Tibial nerve (tissue), 4 donors: ENCODE results near the gene RSPO3. TPM values are rescaled to one million over a fixed set of nuclear protein-coding genes. Genes with fewer than 3 reads are reported as not detected.

Experiments
- DNase-seq, 2 donors: peaks; one replicate each; pipeline ENCODE4 v3.0.0-alpha.2; 2019; ENCODE audit warnings: low spot score in 2 of 2
- H3K27ac ChIP-seq, 4 donors: fragments of 200-600 bp; sonication (generic) in 3 of 4; one replicate each; pipeline ENCODE4 v1.5.1; 2017 to 2019; ENCODE audit warnings: mild to moderate bottlenecking in 1 of 4
- H3K27me3 ChIP-seq, 2 donors: fragments of 200-600 bp; sonication (generic) in 1 of 2; one replicate each; pipeline versions ENCODE4 v1.5.1 to v1.6.0; 2017 to 2019
- H3K36me3 ChIP-seq, 3 donors: fragments of 200-600 bp; sonication (generic); one replicate each; pipeline ENCODE4 v1.5.1; 2018 to 2019
- H3K4me1 ChIP-seq, 4 donors: fragments of 200-600 bp; sonication (generic) in 3 of 4; one replicate each; pipeline ENCODE4 v1.5.1; 2017 to 2019
- H3K4me3 ChIP-seq, 4 donors: fragments of 200-600 bp; sonication (generic) in 3 of 4; one replicate each; pipeline ENCODE4 v1.5.1; 2017 to 2019; ENCODE audit warnings: mild to moderate bottlenecking in 1 of 4, moderate library complexity in 1 of 4
- H3K9me3 ChIP-seq, 4 donors: fragments of 200-600 bp; sonication (generic) in 3 of 4; one replicate each; pipeline ENCODE4 v1.5.1; 2017 to 2019
- EP300 ChIP-seq, 2 donors: sonication (generic); formaldehyde crosslinking; IDR thresholded peaks; one replicate each; pipeline ENCODE4 v1.6.1; 2017; ENCODE audit warnings: antibody characterized with exemption in 2 of 2, mild to moderate bottlenecking in 1 of 2
- POLR2A ChIP-seq, 2 donors: fragments of 450-650 bp; IDR thresholded peaks; one replicate each; pipeline ENCODE4 v1.6.1; 2017; ENCODE audit warnings: antibody characterized with exemption in 2 of 2, mild to moderate bottlenecking in 2 of 2, moderate library complexity in 2 of 2
- WGBS, 2 donors: methylation state at CpG; one replicate each; pipeline ENCODE4 v1.1.5; 2018; 5-methylcytosine and 5-hydroxymethylcytosine counted together
- total RNA-seq, 4 donors: library from RNA; depleted of rRNA; stranded (reverse); fragments of >200 nt; gene quantifications; one replicate each; pipeline ENCODE4 v1.1.0, GENCODE V29; 2016
- TF ChIP-seq, protein P1 (sequence below), 5 experiments: fragments of 200-600 bp in 3 of 5; fragments of 450-650 bp in 2 of 5; sonication (generic) in 3 of 5; IDR thresholded peaks; one replicate each; pipeline ENCODE4 v1.5.1; 2016 to 2019; ENCODE audit warnings: antibody characterized with exemption in 5 of 5, mild to moderate bottlenecking in 3 of 5, moderate library complexity in 2 of 5

Gene RSPO3
- total RNA-seq, 4 donors from 2014 or later = 10.2 to 24.1 (median 19.6) TPM

DNA sequence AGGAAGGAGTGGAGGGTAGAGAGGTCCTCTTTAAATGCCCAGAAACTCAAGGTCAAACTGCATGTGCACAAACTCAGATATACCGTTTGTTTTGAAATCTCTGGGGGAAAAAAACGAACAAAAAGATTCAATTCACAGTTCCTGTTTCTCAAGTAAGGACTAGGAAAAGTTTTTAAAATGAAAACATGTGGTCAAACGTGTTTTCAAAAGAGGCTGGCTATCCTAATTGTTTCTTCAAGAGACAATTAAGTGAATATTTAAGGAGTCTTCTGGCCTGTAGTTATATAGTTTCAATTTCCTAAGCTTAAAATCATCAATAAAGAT is 3.1 kb downstream of the RSPO3 start:
- WGBS, 2 donors = 21 to 22% methylated on average over 3 of the region's 3 CpGs
- Histone ChIP-seq H3K27me3 (peaks cover 0 to 41% of the 10 kb centered on the region in 2 donors), H3K4me1 (peaks cover 0 to 33% (median 10%) of the 10 kb centered on the region in 4 donors), H3K36me3 (no peaks in the 10 kb centered on the region), H3K4me3 (no peak overlapping the region), H3K9me3 (no peaks in the 10 kb centered on the region), H3K27ac (no peak overlapping the region)
- TF ChIP-seq EP300 (IDR thresholded peaks at IDR 0.05) (no peak), POLR2A (IDR thresholded peaks at IDR 0.05) (no peak)
- TF ChIP-seq, protein P1, sequence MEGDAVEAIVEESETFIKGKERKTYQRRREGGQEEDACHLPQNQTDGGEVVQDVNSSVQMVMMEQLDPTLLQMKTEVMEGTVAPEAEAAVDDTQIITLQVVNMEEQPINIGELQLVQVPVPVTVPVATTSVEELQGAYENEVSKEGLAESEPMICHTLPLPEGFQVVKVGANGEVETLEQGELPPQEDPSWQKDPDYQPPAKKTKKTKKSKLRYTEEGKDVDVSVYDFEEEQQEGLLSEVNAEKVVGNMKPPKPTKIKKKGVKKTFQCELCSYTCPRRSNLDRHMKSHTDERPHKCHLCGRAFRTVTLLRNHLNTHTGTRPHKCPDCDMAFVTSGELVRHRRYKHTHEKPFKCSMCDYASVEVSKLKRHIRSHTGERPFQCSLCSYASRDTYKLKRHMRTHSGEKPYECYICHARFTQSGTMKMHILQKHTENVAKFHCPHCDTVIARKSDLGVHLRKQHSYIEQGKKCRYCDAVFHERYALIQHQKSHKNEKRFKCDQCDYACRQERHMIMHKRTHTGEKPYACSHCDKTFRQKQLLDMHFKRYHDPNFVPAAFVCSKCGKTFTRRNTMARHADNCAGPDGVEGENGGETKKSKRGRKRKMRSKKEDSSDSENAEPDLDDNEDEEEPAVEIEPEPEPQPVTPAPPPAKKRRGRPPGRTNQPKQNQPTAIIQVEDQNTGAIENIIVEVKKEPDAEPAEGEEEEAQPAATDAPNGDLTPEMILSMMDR (IDR thresholded peaks at IDR 0.05) = no peak
- no peak for DNase-seq

DNA sequence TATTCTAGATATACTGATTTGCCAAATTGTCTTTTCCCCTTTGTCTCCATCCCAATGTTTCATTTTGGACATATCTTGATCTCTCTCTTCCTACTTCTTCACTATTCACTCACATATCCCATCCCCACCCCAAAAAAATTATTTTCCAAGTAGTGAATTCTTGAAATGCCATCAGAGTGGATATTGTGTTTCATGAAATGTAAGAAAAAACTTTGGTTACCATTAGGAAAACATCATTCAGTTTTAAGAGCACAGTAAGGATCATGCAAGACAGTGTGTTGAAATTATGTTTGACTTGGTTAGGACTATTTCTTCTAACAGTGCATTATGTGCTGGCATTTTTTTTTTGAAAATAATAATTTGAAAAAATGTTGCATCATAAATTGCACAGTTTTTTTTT is 5.7 kb downstream of the RSPO3 start:
- no peaks in the 10 kb centered on the region for H3K36me3 ChIP-seq
- no peak for DNase-seq
- no peak overlapping the region for H3K4me3 ChIP-seq
- peaks cover 0 to 24% (median 10%) of the 10 kb centered on the region in 4 donors for H3K4me1 ChIP-seq
- TF ChIP-seq POLR2A (IDR thresholded peaks at IDR 0.05) = no peak
- no peak for TF ChIP-seq EP300 (IDR thresholded peaks at IDR 0.05)
- TF ChIP-seq, protein P1 (IDR thresholded peaks at IDR 0.05) = no peak
- H3K9me3 ChIP-seq = no peaks in the 10 kb centered on the region
- H3K27ac ChIP-seq = no peak overlapping the region
- peaks cover 0 to 30% of the 10 kb centered on the region in 2 donors for H3K27me3 ChIP-seq

DNA sequence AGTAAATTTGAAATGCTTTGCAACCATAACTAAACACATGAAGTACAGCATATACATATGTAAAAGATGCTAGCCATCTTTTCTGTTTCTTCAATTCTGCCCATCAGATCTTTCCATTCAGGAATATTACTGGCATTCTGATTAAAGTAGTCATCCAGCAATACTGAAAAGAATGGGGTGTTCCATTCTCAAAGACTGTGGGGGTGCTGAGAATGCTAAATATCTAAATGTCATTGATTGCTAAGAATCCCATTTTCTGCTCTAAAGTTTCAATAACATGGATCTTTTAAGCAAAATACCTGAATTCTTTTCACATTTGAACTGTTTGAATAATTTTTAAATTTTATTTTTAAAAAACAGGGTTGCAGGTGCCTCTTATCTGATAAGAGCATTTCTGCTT is 6.2 kb downstream of the RSPO3 start:
- DNase-seq = no peak
- Histone ChIP-seq H3K4me1 (peaks cover 0 to 19% (median 8%) of the 10 kb centered on the region in 4 donors), H3K4me3 (no peak overlapping the region), H3K36me3 (no peaks in the 10 kb centered on the region), H3K27ac (no peak overlapping the region), H3K9me3 (no peaks in the 10 kb centered on the region), H3K27me3 (peaks cover 0 to 25% of the 10 kb centered on the region in 2 donors)
- no peak for TF ChIP-seq EP300 (IDR thresholded peaks at IDR 0.05)

DNA sequence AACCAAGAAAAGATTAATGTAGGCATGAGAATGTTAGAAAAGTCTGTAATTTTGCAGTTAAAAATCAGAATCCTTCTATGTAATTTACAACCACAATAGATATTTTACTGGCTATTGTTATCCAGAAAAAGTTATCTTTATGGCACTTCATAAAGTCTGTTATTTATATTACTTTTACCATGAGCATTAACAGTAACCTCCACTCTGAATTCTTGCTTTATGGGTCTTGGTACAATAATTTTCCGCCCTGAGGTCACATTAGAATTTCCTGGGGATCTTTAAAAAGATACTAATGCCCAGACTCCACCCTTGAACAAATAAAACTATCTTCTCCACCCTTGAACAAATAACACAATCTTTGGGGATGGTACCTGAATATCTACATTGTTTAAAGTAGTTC is 9.6 kb downstream of the RSPO3 start:
- no peak overlapping the region for H3K27ac ChIP-seq
- H3K36me3 ChIP-seq = no peaks in the 10 kb centered on the region
- H3K4me1 ChIP-seq = no peaks in the 10 kb centered on the region
- no peak overlapping the region for H3K4me3 ChIP-seq
- no peak for DNase-seq
- WGBS, 2 donors = 82 to 86% methylated on average over 1 of the region's 1 CpG
- TF ChIP-seq EP300 (IDR thresholded peaks at IDR 0.05) (no peak), POLR2A (IDR thresholded peaks at IDR 0.05) (no peak)
- TF ChIP-seq, protein P1 (IDR thresholded peaks at IDR 0.05) = no peak
- no peaks in the 10 kb centered on the region for H3K9me3 ChIP-seq
- H3K27me3 ChIP-seq = no peaks in the 10 kb centered on the region

DNA sequence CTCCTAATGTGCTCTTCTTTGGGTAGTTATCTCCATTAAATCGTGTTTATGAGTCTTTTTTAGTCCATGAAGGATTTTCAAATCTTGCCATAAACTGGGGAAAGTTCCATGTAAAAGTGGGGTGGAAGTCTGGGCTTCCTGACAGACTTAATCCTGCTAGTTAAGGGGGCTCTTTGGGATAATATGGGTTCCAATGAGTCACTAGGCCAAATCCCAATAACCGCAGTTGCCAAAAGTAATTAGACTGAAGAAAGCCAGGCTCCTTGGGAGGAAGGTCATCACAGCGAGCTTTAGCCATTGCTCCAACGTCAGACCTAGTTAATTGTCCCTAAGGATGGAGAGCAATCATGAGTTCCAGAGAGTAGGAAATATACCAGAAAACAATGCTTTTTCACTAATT is 10.8 kb downstream of the RSPO3 start:
- H3K4me3 ChIP-seq = no peak overlapping the region
- H3K36me3 ChIP-seq = no peaks in the 10 kb centered on the region
- no peak overlapping the region for H3K27ac ChIP-seq
- no peaks in the 10 kb centered on the region for H3K4me1 ChIP-seq
- no peaks in the 10 kb centered on the region for H3K27me3 ChIP-seq
- H3K9me3 ChIP-seq = no peaks in the 10 kb centered on the region
- WGBS, 2 donors = 53 to 60% methylated on average over 4 of the region's 4 CpGs
- no peak for DNase-seq
- TF ChIP-seq POLR2A (IDR thresholded peaks at IDR 0.05) = no peak
- TF ChIP-seq, protein P1 (IDR thresholded peaks at IDR 0.05) = no peak
- TF ChIP-seq EP300 (IDR thresholded peaks at IDR 0.05) = no peak

DNA sequence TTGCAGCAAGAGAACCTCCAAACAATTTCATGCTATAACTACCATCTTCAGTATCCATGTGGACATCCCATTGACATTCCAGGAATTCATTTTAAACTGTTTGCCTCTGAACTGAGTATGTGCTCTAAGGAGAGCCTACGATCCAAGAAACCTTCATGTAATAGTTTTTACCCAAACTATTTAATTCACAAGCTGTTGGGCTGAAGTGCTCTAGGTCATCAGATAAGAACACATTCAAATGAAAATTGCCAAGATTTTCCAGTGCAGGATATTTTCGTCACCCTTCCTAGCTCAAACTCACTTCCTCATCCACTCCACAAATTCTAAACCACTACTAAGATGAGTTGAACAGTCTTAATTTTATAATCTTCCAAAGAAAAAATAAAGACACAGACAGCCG is 12.8 kb downstream of the RSPO3 start:
- no peak overlapping the region for H3K27ac ChIP-seq
- no peaks in the 10 kb centered on the region for H3K4me1 ChIP-seq
- no peak overlapping the region for H3K4me3 ChIP-seq
- 68 to 72% methylated on average over 3 of the region's 3 CpGs for WGBS, 2 donors
- no peaks in the 10 kb centered on the region for H3K9me3 ChIP-seq
- TF ChIP-seq, protein P1 (IDR thresholded peaks at IDR 0.05) = no peak
- TF ChIP-seq POLR2A (IDR thresholded peaks at IDR 0.05) (no peak), EP300 (IDR thresholded peaks at IDR 0.05) (no peak)
- no peaks in the 10 kb centered on the region for H3K27me3 ChIP-seq
- DNase-seq = no peak
- no peaks in the 10 kb centered on the region for H3K36me3 ChIP-seq
